H1 (cell line): Measurements from ENCODE around the gene RAET1L. TPM values are rescaled to one million over a fixed set of nuclear protein-coding genes. Genes with fewer than 3 reads are reported as not detected.

Source experiments
- CTCF ChIA-PET: fragments of 300-600 bp; sonication (Branson Sonifier 250); formaldehyde crosslinking; loops from one replicate; lab custom pipeline; 2021; ENCODE audit not compliant: partially characterized antibody; lab: Charles Lee
- POLR2A ChIA-PET: fragments of 300-600 bp; sonication (Branson Sonifier 250); formaldehyde crosslinking; loops from one replicate; lab custom pipeline; 2021; ENCODE audit warnings: inconsistent platforms; ENCODE audit not compliant: partially characterized antibody; lab: Charles Lee
- DNase-seq, 2 experiments: peaks; one replicate each; pipeline versions ENCODE4 v3.0.0 to v3.0.0-alpha.2; 2010 to 2022; ENCODE audit warnings: low spot score in 2 of 2, low read depth in 1 of 2, mixed read lengths in 1 of 2
- FAIRE-seq: peaks from 2 replicates; lab custom pipeline; 2011; peaks lifted over from hg19 to GRCh38; lab: Jason Lieb, UNC
- H2AFZ ChIP-seq: 2 replicates; pipeline ENCODE4 v1.8.1; 2012; ENCODE audit warnings: low read length, inconsistent platforms
- H2AK5ac ChIP-seq: 2 replicates; pipeline ENCODE4 v1.6.1; 2013; ENCODE audit warnings: low read depth, low read length
- H2BK120ac ChIP-seq: replicated peaks from 2 replicates; pipeline ENCODE3; 2013; ENCODE audit warnings: low read depth, low read length, inconsistent platforms
- H2BK12ac ChIP-seq: 2 replicates; pipeline ENCODE4 v1.6.1; 2013; ENCODE audit warnings: low read depth, low read length
- H2BK15ac ChIP-seq: 2 replicates; pipeline ENCODE4 v1.6.1; 2013; ENCODE audit warnings: low read length
- H2BK20ac ChIP-seq: 2 replicates; pipeline ENCODE4 v1.6.1; 2013; ENCODE audit warnings: low read length
- H2BK5ac ChIP-seq: 2 replicates; pipeline ENCODE4 v1.6.1; 2013; ENCODE audit warnings: low read depth, low read length
- H3K14ac ChIP-seq: 2 replicates; pipeline ENCODE4 v1.6.1; 2013; ENCODE audit warnings: inconsistent platforms; ENCODE audit not compliant: insufficient read length
- H3K18ac ChIP-seq: 2 replicates; pipeline ENCODE4 v1.6.1; 2013; ENCODE audit warnings: low read length; ENCODE audit errors: extremely low read depth
- H3K23ac ChIP-seq: 2 replicates; pipeline ENCODE4 v1.6.1; 2013; ENCODE audit warnings: inconsistent platforms; ENCODE audit not compliant: insufficient read length
- H3K23me2 ChIP-seq: 2 replicates; pipeline ENCODE4 v1.6.1; 2013; ENCODE audit warnings: low read depth, low read length
- H3K27ac ChIP-seq: 2 replicates; pipeline ENCODE4 v1.6.1; 2011; ENCODE audit warnings: low read depth, low read length, inconsistent platforms
- H3K27me3 ChIP-seq, 4 experiments: replicated peaks in 1 of 4; 1 replicate in 1 of 4; 2 replicates in 3 of 4; pipeline versions ENCODE4 v1.6.1 to v1.8.1; 2011 to 2013; ENCODE audit warnings: low read length in 3 of 4, mild to moderate bottlenecking in 3 of 4, inconsistent platforms in 2 of 4, mixed read lengths in 2 of 4, moderate library complexity in 1 of 4; ENCODE audit not compliant: control insufficient read depth in 3 of 4, insufficient read depth in 3 of 4; ENCODE audit errors: extremely low read depth in 1 of 4
- H3K36me3 ChIP-seq, 4 experiments: 2 replicates each; pipeline versions ENCODE4 v1.6.1 to v1.8.1; 2011 to 2013; ENCODE audit warnings: mild to moderate bottlenecking in 4 of 4, low read length in 3 of 4, moderate library complexity in 2 of 4, control low read depth in 1 of 4, inconsistent platforms in 1 of 4; ENCODE audit not compliant: insufficient read depth in 4 of 4, control insufficient read depth in 2 of 4
- H3K4ac ChIP-seq: replicated peaks from 2 replicates; pipeline ENCODE3; 2013; ENCODE audit warnings: low read length, low read depth, mixed read lengths, inconsistent platforms; ENCODE audit not compliant: insufficient read length
- H3K4me1 ChIP-seq, 4 experiments: replicated peaks in 1 of 4; 1 replicate in 1 of 4; 2 replicates in 3 of 4; pipeline versions ENCODE4 v1.6.1 to v1.8.1; 2011 to 2013; ENCODE audit warnings: low read length in 3 of 4, inconsistent platforms in 2 of 4, mixed read lengths in 1 of 4; ENCODE audit not compliant: insufficient read depth in 4 of 4, control insufficient read depth in 3 of 4
- H3K4me2 ChIP-seq, 2 experiments: 2 replicates each; pipeline versions ENCODE4 v1.6.1 to v1.8.1; 2011 to 2013; ENCODE audit warnings: low read depth in 2 of 2, low read length in 2 of 2, control low read depth in 1 of 2, inconsistent platforms in 1 of 2, mild to moderate bottlenecking in 1 of 2; ENCODE audit not compliant: insufficient read depth in 1 of 2
- H3K4me3 ChIP-seq, 4 experiments: fragments of 200-600, 300-600 bp in 1 of 4; sonication (generic), shearing (Covaris generic), sonication (Bioruptor Twin) in 1 of 4; 2 replicates each; pipeline versions ENCODE4 v1.5.1 to v1.8.1; 2011 to 2016; ENCODE audit warnings: low read length in 4 of 4, low read depth in 3 of 4, control low read depth in 2 of 4, inconsistent platforms in 2 of 4, mild to moderate bottlenecking in 2 of 4, mixed read lengths in 1 of 4, moderate library complexity in 1 of 4; ENCODE audit not compliant: insufficient read depth in 2 of 4; ENCODE audit errors: extremely low read depth in 1 of 4
- H3K56ac ChIP-seq: replicated peaks from 2 replicates; pipeline ENCODE3; 2013; ENCODE audit warnings: low read depth, mild to moderate bottlenecking, mixed read lengths, low read length, inconsistent platforms; ENCODE audit not compliant: insufficient read length
- H3K79me1 ChIP-seq: 2 replicates; pipeline ENCODE4 v1.6.1; 2013; ENCODE audit warnings: low read depth, low read length, control low read depth
- H3K79me2 ChIP-seq, 2 experiments: 2 replicates each; pipeline versions ENCODE4 v1.6.1 to v1.8.1; 2012 to 2013; ENCODE audit warnings: low read length in 2 of 2, mild to moderate bottlenecking in 2 of 2, inconsistent platforms in 1 of 2; ENCODE audit not compliant: insufficient read depth in 2 of 2, control insufficient read depth in 1 of 2
- H3K9ac ChIP-seq, 4 experiments: replicated peaks in 1 of 4; 1 replicate in 1 of 4; 2 replicates in 3 of 4; pipeline versions ENCODE4 v1.6.1 to v1.8.1; 2011 to 2013; ENCODE audit warnings: low read depth in 3 of 4, low read length in 3 of 4, control low read depth in 2 of 4, mild to moderate bottlenecking in 2 of 4, moderate library complexity in 2 of 4, inconsistent platforms in 1 of 4; ENCODE audit errors: extremely low read depth in 1 of 4
- H3K9me3 ChIP-seq, 2 experiments: 2 replicates each; pipeline versions ENCODE4 v1.6.1 to v1.8.1; 2012 to 2013; ENCODE audit warnings: mild to moderate bottlenecking in 2 of 2, moderate library complexity in 2 of 2, control low read depth in 1 of 2, inconsistent platforms in 1 of 2, low read depth in 1 of 2, low read length in 1 of 2, mixed read lengths in 1 of 2; ENCODE audit not compliant: insufficient read depth in 2 of 2
- H4K20me1 ChIP-seq, 2 experiments: replicated peaks in 1 of 2; 2 replicates each; pipeline versions ENCODE3 to v1.8.1; 2011 to 2013; ENCODE audit warnings: inconsistent platforms in 2 of 2, low read length in 2 of 2, mild to moderate bottlenecking in 1 of 2; ENCODE audit not compliant: insufficient read depth in 2 of 2, control insufficient read depth in 1 of 2
- H4K5ac ChIP-seq: 2 replicates; pipeline ENCODE4 v1.6.1; 2013; ENCODE audit warnings: low read length, low read depth, mixed read lengths, inconsistent platforms; ENCODE audit not compliant: insufficient read length
- H4K8ac ChIP-seq: 2 replicates; pipeline ENCODE4 v1.8.0; 2013; ENCODE audit warnings: mild to moderate bottlenecking, moderate library complexity, low read length, inconsistent platforms; ENCODE audit not compliant: insufficient read depth; ENCODE audit errors: extremely low read depth
- H4K91ac ChIP-seq: replicated peaks from 2 replicates; pipeline ENCODE3; 2013; ENCODE audit warnings: low read length, mixed read lengths, inconsistent platforms; ENCODE audit not compliant: insufficient read length
- MAFK ChIP-seq: IDR thresholded peaks from 2 replicates; pipeline ENCODE4 v1.6.1; 2012; ENCODE audit warnings: low read depth, mild to moderate bottlenecking, improper control_type of control experiment, low read length
- RBBP5 ChIP-seq: IDR thresholded peaks from 2 replicates; pipeline ENCODE4 v1.7.1; 2012; ENCODE audit warnings: low read depth, mild to moderate bottlenecking, inconsistent platforms, low read length, moderate library complexity, borderline replicate concordance
- TAF7 ChIP-seq: optimal IDR thresholded peaks from 2 replicates; pipeline ENCODE3; 2011; ENCODE audit warnings: low read depth, mild to moderate bottlenecking, inconsistent platforms, low read length, moderate library complexity, borderline replicate concordance
- TCF12 ChIP-seq: IDR thresholded peaks from 2 replicates; pipeline ENCODE4 v1.6.1; 2011; ENCODE audit warnings: low read depth, mild to moderate bottlenecking, low read length
- USF2 ChIP-seq: IDR thresholded peaks from 2 replicates; pipeline ENCODE4 v1.6.1; 2011; ENCODE audit warnings: low read length, improper control_type of control experiment
- WGBS, 2 experiments: shearing (Covaris generic) in 1 of 2; methylation state at CpG; one replicate each; pipeline versions ENCODE4 v1.1.6 to v1.1.7; 2013 to 2015; ENCODE audit warnings: low lambda C conversion rate in 2 of 2, mixed read lengths in 2 of 2, inconsistent platforms in 1 of 2, low coverage in 1 of 2, missing lambda C conversion rate in 1 of 2; ENCODE audit not compliant: insufficient replicate concordance in 2 of 2, insufficient coverage in 1 of 2, insufficient read length in 1 of 2; ENCODE audit errors: extremely low coverage in 1 of 2, missing lambda C conversion rate in 1 of 2; 5-methylcytosine and 5-hydroxymethylcytosine counted together
- polyA plus RNA-seq, 7 experiments: library from polyadenylated mRNA; depleted of rRNA in 3 of 7; stranded (reverse) in 5 of 7; unstranded in 2 of 7; fragments of >200 nt in 5 of 7; fragments of 200-250 nt in 2 of 7; gene quantifications; 1 replicate in 5 of 7; 2 replicates in 1 of 7; 4 replicates in 1 of 7; pipeline versions ENCODE4 v1.2.1 to v1.2.3, GENCODE V29; 2011 to 2013; ENCODE audit warnings: missing spikeins in 2 of 7, mixed read lengths in 2 of 7
- total RNA-seq: library from RNA; stranded (reverse); fragmentation: NEBNext Ultra II Directional; extraction: Animal tissue kit (Norgen Biotek cat#: 25700); gene quantifications from 2 replicates; pipeline ENCODE4 v1.2.1, GENCODE V29; 2021

The RAET1L gene
- total and polyA plus RNA-seq, 2 of the 8 experiments (the other 6 are each of a cell fraction or from before 2014, with no cell fraction given) = not detected

GRCh38 chr6:150044621-150045145 lies 19.4 kb upstream of the RAET1L start:
- POLR2A ChIA-PET = interaction anchor here (1.6 kb wide), 1 partner anchor 11 kb away, joined by 4 read pairs; no protein-coding TSS in a partner anchor

More at GRCh38 chr6:150044621-150045145, 19.4 kb upstream of the RAET1L start:
- no peaks in the 10 kb centered on the region for H3K79me2 ChIP-seq
- H2BK120ac ChIP-seq = no peak overlapping the region
- DNase-seq (no peak), FAIRE-seq (no peak)
- H3K27ac ChIP-seq = no peak overlapping the region
- H3K9ac ChIP-seq = no peak overlapping the region
- H4K91ac ChIP-seq = no peak overlapping the region
- no peak overlapping the region for H3K4me3 ChIP-seq
- H3K56ac ChIP-seq = no peak overlapping the region
- no peak overlapping the region for H3K14ac ChIP-seq
- no peak overlapping the region for H3K18ac ChIP-seq
- H3K4me1 ChIP-seq = no peaks in the 10 kb centered on the region
- H3K23ac ChIP-seq = no peak overlapping the region
- peaks cover 0 to 8% (median 4%) of the 10 kb centered on the region in 4 experiments; a peak in 3 of 7 replicates for H3K27me3 ChIP-seq
- CTCF ChIA-PET = no interaction called here
- no peak overlapping the region for H2AFZ ChIP-seq
- TF ChIP-seq TAF7 (no peak), MAFK (no peak), RBBP5 (no peak), TCF12 (no peak), USF2 (no peak)
- H3K36me3 ChIP-seq = no peaks in the 10 kb centered on the region
- no peak overlapping the region for H2AK5ac ChIP-seq
- H4K20me1 ChIP-seq = no peaks in the 10 kb centered on the region
- no peak overlapping the region for H3K4ac ChIP-seq
- H2BK12ac ChIP-seq = no peak overlapping the region
- H4K8ac ChIP-seq = no peak overlapping the region
- no peaks in the 10 kb centered on the region for H3K9me3 ChIP-seq
- no peaks in the 10 kb centered on the region for H3K79me1 ChIP-seq
- 92% methylated on average over 10 of the region's 10 CpGs; no CpG with 5 or more reads in 1 of the 2 experiments for WGBS, 2 experiments
- no peaks in the 10 kb centered on the region for H3K23me2 ChIP-seq
- no peak overlapping the region for H2BK5ac ChIP-seq
- H2BK20ac ChIP-seq = no peak overlapping the region
- H3K4me2 ChIP-seq = no peak overlapping the region
- no peak overlapping the region for H2BK15ac ChIP-seq
- H4K5ac ChIP-seq = no peak overlapping the region
